CD8-positive, alpha-beta memory T cell (primary cell): ENCODE measurements around the gene NEGR1. TPM values are rescaled to one million over a fixed set of nuclear protein-coding genes. Genes with fewer than 3 reads are reported as not detected.

ENCODE experiments used
- CTCF ChIA-PET: fragments of 350-600 bp; sonication (Branson Sonifier 250); formaldehyde crosslinking; loops from one replicate; lab custom pipeline; 2021; ENCODE audit warnings: antibody characterized with exemption; lab: Charles Lee
- POLR2A ChIA-PET: fragments of 350-600 bp; sonication (Branson Sonifier 250); formaldehyde crosslinking; loops from one replicate; lab custom pipeline; 2021; ENCODE audit warnings: antibody characterized with exemption; lab: Charles Lee
- DNase-seq, 5 donors: peaks; one replicate each; pipeline versions ENCODE4 v3.0.0 to v3.0.0-alpha.2; 2020 to 2022; ENCODE audit warnings: mixed read lengths in 1 of 5
- H3K27ac ChIP-seq: one replicate; pipeline ENCODE4 v1.7.0; 2013; ENCODE audit warnings: low read depth, mild to moderate bottlenecking, low read length, moderate library complexity
- H3K27me3 ChIP-seq: 2 replicates; pipeline ENCODE4 v1.7.0; 2013; ENCODE audit warnings: low read length, mild to moderate bottlenecking; ENCODE audit not compliant: insufficient read depth, poor library complexity, severe bottlenecking
- H3K36me3 ChIP-seq: 2 replicates; pipeline ENCODE4 v1.7.0; 2013; ENCODE audit warnings: mild to moderate bottlenecking, low read length, moderate library complexity; ENCODE audit not compliant: insufficient read depth
- H3K4me1 ChIP-seq: 2 replicates; pipeline ENCODE4 v1.7.0; 2013; ENCODE audit warnings: mild to moderate bottlenecking, low read length, moderate library complexity; ENCODE audit not compliant: insufficient read depth
- H3K4me3 ChIP-seq: 2 replicates; pipeline ENCODE4 v1.7.0; 2013; ENCODE audit warnings: mild to moderate bottlenecking, low read length
- H3K9me3 ChIP-seq: 2 replicates; pipeline ENCODE4 v1.7.0; 2013; ENCODE audit warnings: mild to moderate bottlenecking, low read length
- H3K27ac Mint-ChIP-seq, 8 donors: one replicate each; pipeline ENCODE4 v1.8.0; 2020 to 2021; ENCODE audit warnings: mixed read lengths in 8 of 8, mild to moderate bottlenecking in 6 of 8, inconsistent platforms in 3 of 8, moderate library complexity in 3 of 8
- H3K27me3 Mint-ChIP-seq, 2 donors: one replicate each; pipeline ENCODE4 v1.8.0; 2020 to 2021; ENCODE audit warnings: mixed read lengths in 2 of 2, mild to moderate bottlenecking in 1 of 2, moderate library complexity in 1 of 2
- H3K36me3 Mint-ChIP-seq, 3 donors: one replicate each; pipeline ENCODE4 v1.8.0; 2020 to 2021; ENCODE audit warnings: mixed read lengths in 3 of 3, inconsistent platforms in 1 of 3, mild to moderate bottlenecking in 1 of 3
- H3K4me1 Mint-ChIP-seq, 3 donors: one replicate each; pipeline ENCODE4 v1.8.0; 2020 to 2021; ENCODE audit warnings: mixed read lengths in 3 of 3, inconsistent platforms in 1 of 3, mild to moderate bottlenecking in 1 of 3
- H3K4me3 Mint-ChIP-seq, 7 donors: one replicate each; pipeline ENCODE4 v1.8.0; 2020 to 2021; ENCODE audit warnings: mixed read lengths in 7 of 7, mild to moderate bottlenecking in 6 of 7, moderate library complexity in 4 of 7, inconsistent platforms in 2 of 7
- H3K9me3 Mint-ChIP-seq, 5 donors: one replicate each; pipeline ENCODE4 v1.8.0; 2020 to 2022; ENCODE audit warnings: mixed read lengths in 5 of 5, mild to moderate bottlenecking in 3 of 5, moderate library complexity in 2 of 5, inconsistent platforms in 1 of 5
- polyA plus RNA-seq: library from polyadenylated mRNA; unstranded; fragments of 300-500 nt; fragmentation: Illumina TruSeq; gene quantifications from one replicate; pipeline ENCODE4 v1.2.3, GENCODE V29; 2021
- total RNA-seq, 2 experiments: library from RNA; stranded (reverse); gene quantifications; one replicate each; pipeline ENCODE4 v1.2.3, GENCODE V29; 2021

NEGR1 gene
- total and polyA plus RNA-seq, 3 experiments from 2014 or later: not detected

- ChIA-PET POLR2A (no interaction called here), CTCF (no interaction called here)
- Histone ChIP-seq H3K4me3 (no peak overlapping the region), H3K27me3 (no peaks in the 10 kb centered on the region), H3K36me3 (no peaks in the 10 kb centered on the region), H3K27ac (no peak overlapping the region), H3K9me3 (no peaks in the 10 kb centered on the region), H3K4me1 (no peaks in the 10 kb centered on the region)
- H3K36me3 Mint-ChIP-seq: no peaks in the 10 kb centered on the region
- DNase-seq: no peak
- H3K9me3 Mint-ChIP-seq: peaks cover 5 to 14% (median 10%) of the 10 kb centered on the region in 5 donors
- H3K27me3 Mint-ChIP-seq: no peaks in the 10 kb centered on the region
- H3K4me1 Mint-ChIP-seq: no peaks in the 10 kb centered on the region
- no peak overlapping the region for H3K27ac Mint-ChIP-seq
- no peak overlapping the region for H3K4me3 Mint-ChIP-seq
Measured at GRCh38 chr1:71498542-71498941, 783.8 kb downstream of the NEGR1 start.

GRCh38 chr1:71494163-71494562, 788.2 kb downstream of the NEGR1 start:
- Mint-ChIP-seq H3K9me3 (peaks cover 1 to 22% (median 6%) of the 10 kb centered on the region in 5 donors), H3K27me3 (no peaks in the 10 kb centered on the region), H3K4me1 (no peaks in the 10 kb centered on the region), H3K27ac (no peak overlapping the region), H3K4me3 (no peak overlapping the region), H3K36me3 (no peaks in the 10 kb centered on the region)
- Histone ChIP-seq H3K27me3 (no peaks in the 10 kb centered on the region), H3K36me3 (no peaks in the 10 kb centered on the region), H3K4me3 (no peak overlapping the region), H3K27ac (no peak overlapping the region), H3K4me1 (no peaks in the 10 kb centered on the region), H3K9me3 (no peaks in the 10 kb centered on the region)
- POLR2A ChIA-PET: no interaction called here
- DNase-seq: no peak
- CTCF ChIA-PET: no interaction called here

- peaks cover 1 to 23% (median 8%) of the 10 kb centered on the region in 5 donors for H3K9me3 Mint-ChIP-seq
- no peaks in the 10 kb centered on the region for H3K36me3 ChIP-seq
- no peaks in the 10 kb centered on the region for H3K4me1 ChIP-seq
- DNase-seq: no peak
- no peaks in the 10 kb centered on the region for H3K9me3 ChIP-seq
- H3K27ac ChIP-seq: no peak overlapping the region
- H3K36me3 Mint-ChIP-seq: no peaks in the 10 kb centered on the region
- no peak overlapping the region for H3K27ac Mint-ChIP-seq
- H3K4me3 ChIP-seq: no peak overlapping the region
- H3K27me3 ChIP-seq: no peaks in the 10 kb centered on the region
- H3K27me3 Mint-ChIP-seq: no peaks in the 10 kb centered on the region
- ChIA-PET CTCF (no interaction called here), POLR2A (no interaction called here)
- no peaks in the 10 kb centered on the region for H3K4me1 Mint-ChIP-seq
- H3K4me3 Mint-ChIP-seq: no peak overlapping the region
Measured at GRCh38 chr1:71492298-71493041, 789.9 kb downstream of the NEGR1 start.

GRCh38 chr1:71490432-71490831, 791.9 kb downstream of the NEGR1 start:
- ChIA-PET CTCF (no interaction called here), POLR2A (no interaction called here)
- no peak overlapping the region for H3K27ac ChIP-seq
- H3K36me3 ChIP-seq: no peaks in the 10 kb centered on the region
- H3K27ac Mint-ChIP-seq: no peak overlapping the region
- no peak overlapping the region for H3K4me3 Mint-ChIP-seq
- no peak overlapping the region for H3K4me3 ChIP-seq
- H3K9me3 Mint-ChIP-seq: peaks cover 1 to 28% (median 7%) of the 10 kb centered on the region in 5 donors
- no peaks in the 10 kb centered on the region for H3K27me3 ChIP-seq
- H3K27me3 Mint-ChIP-seq: no peaks in the 10 kb centered on the region
- no peaks in the 10 kb centered on the region for H3K4me1 Mint-ChIP-seq
- no peaks in the 10 kb centered on the region for H3K36me3 Mint-ChIP-seq
- H3K9me3 ChIP-seq: no peaks in the 10 kb centered on the region
- no peaks in the 10 kb centered on the region for H3K4me1 ChIP-seq
- DNase-seq: no peak

- no peak for DNase-seq
- POLR2A ChIA-PET: no interaction called here
Measured at GRCh38 chr1:71488555-71489252, 793.6 kb downstream of the NEGR1 start.

GRCh38 chr1:71473331-71473730, 809.0 kb downstream of the NEGR1 start:
- Histone ChIP-seq H3K4me3 (no peak overlapping the region), H3K9me3 (no peaks in the 10 kb centered on the region), H3K36me3 (no peaks in the 10 kb centered on the region), H3K4me1 (no peaks in the 10 kb centered on the region), H3K27ac (no peak overlapping the region), H3K27me3 (no peaks in the 10 kb centered on the region)
- Mint-ChIP-seq H3K4me3 (no peak overlapping the region), H3K9me3 (peaks cover 2 to 32% (median 4%) of the 10 kb centered on the region in 5 donors), H3K27me3 (no peaks in the 10 kb centered on the region), H3K4me1 (no peaks in the 10 kb centered on the region), H3K27ac (no peak overlapping the region), H3K36me3 (no peaks in the 10 kb centered on the region)
- DNase-seq: no peak
- ChIA-PET POLR2A (no interaction called here), CTCF (no interaction called here)

More at GRCh38 chr1:71488555-71489252, 793.6 kb downstream of the NEGR1 start:
- Histone ChIP-seq H3K4me1 (no peaks in the 10 kb centered on the region), H3K4me3 (no peak overlapping the region), H3K36me3 (no peaks in the 10 kb centered on the region), H3K27me3 (no peaks in the 10 kb centered on the region), H3K27ac (no peak overlapping the region), H3K9me3 (no peaks in the 10 kb centered on the region)
- Mint-ChIP-seq H3K36me3 (no peaks in the 10 kb centered on the region), H3K27ac (no peak overlapping the region), H3K4me1 (no peaks in the 10 kb centered on the region), H3K9me3 (peaks cover 2 to 36% (median 4%) of the 10 kb centered on the region in 5 donors), H3K4me3 (no peak overlapping the region), H3K27me3 (no peaks in the 10 kb centered on the region)
- CTCF ChIA-PET: no interaction called here

- Histone ChIP-seq H3K27ac (no peak overlapping the region), H3K27me3 (no peaks in the 10 kb centered on the region), H3K36me3 (no peaks in the 10 kb centered on the region), H3K4me3 (no peak overlapping the region), H3K9me3 (no peaks in the 10 kb centered on the region), H3K4me1 (no peaks in the 10 kb centered on the region)
- DNase-seq: no peak
- ChIA-PET CTCF (no interaction called here), POLR2A (no interaction called here)
- Mint-ChIP-seq H3K27me3 (no peaks in the 10 kb centered on the region), H3K36me3 (no peaks in the 10 kb centered on the region), H3K27ac (no peak overlapping the region), H3K4me1 (no peaks in the 10 kb centered on the region), H3K4me3 (no peak overlapping the region), H3K9me3 (peaks cover 3 to 12% (median 4%) of the 10 kb centered on the region in 5 donors)
Measured at GRCh38 chr1:71465093-71465492, 817.2 kb downstream of the NEGR1 start.

- Histone ChIP-seq H3K36me3 (no peaks in the 10 kb centered on the region), H3K27me3 (no peaks in the 10 kb centered on the region), H3K4me1 (no peaks in the 10 kb centered on the region), H3K27ac (no peak overlapping the region), H3K9me3 (no peaks in the 10 kb centered on the region), H3K4me3 (no peak overlapping the region)
- Mint-ChIP-seq H3K36me3 (no peaks in the 10 kb centered on the region), H3K27me3 (no peaks in the 10 kb centered on the region), H3K9me3 (peaks cover 4 to 19% (median 5%) of the 10 kb centered on the region in 5 donors), H3K27ac (no peak overlapping the region), H3K4me1 (no peaks in the 10 kb centered on the region), H3K4me3 (no peak overlapping the region)
- ChIA-PET CTCF (no interaction called here), POLR2A (no interaction called here)
- no peak for DNase-seq
Measured at GRCh38 chr1:71464016-71464415, 818.3 kb downstream of the NEGR1 start.
